Activated B cell treated with CpG ODN at 0.5 μM for 24 hours (primary cell): ENCODE measurements around the gene FNBP1. TPM values are rescaled to one million over a fixed set of nuclear protein-coding genes. Genes with fewer than 3 reads are reported as not detected.

Experiments
- ATAC-seq: fragments of 200-7000 bp; cut with Tn5 transposase; one replicate; pipeline ENCODE4 v1.10.0; 2021; ENCODE audit warnings: low read depth, mild to moderate bottlenecking, moderate library complexity
- CTCF ChIA-PET: fragments of 350-600 bp; sonication (Branson Sonifier 250); formaldehyde crosslinking; loops from one replicate; lab custom pipeline; 2021; ENCODE audit warnings: antibody characterized with exemption; lab: Charles Lee
- POLR2A ChIA-PET: fragments of 350-600 bp; sonication (Branson Sonifier 250); formaldehyde crosslinking; loops from one replicate; lab custom pipeline; 2021; ENCODE audit warnings: antibody characterized with exemption; lab: Charles Lee
- DNase-seq: peaks from one replicate; pipeline ENCODE4 v3.0.0; 2022
- H3K27ac Mint-ChIP-seq: one replicate; pipeline ENCODE4 v1.8.0; 2020; ENCODE audit warnings: mixed read lengths
- H3K27me3 Mint-ChIP-seq: one replicate; pipeline ENCODE4 v1.8.0; 2021; ENCODE audit warnings: mixed read lengths
- H3K36me3 Mint-ChIP-seq: one replicate; pipeline ENCODE4 v1.8.0; 2021; ENCODE audit warnings: low read depth, mixed read lengths
- H3K4me1 Mint-ChIP-seq: one replicate; pipeline ENCODE4 v1.8.0; 2021; ENCODE audit warnings: mixed read lengths
- H3K4me3 Mint-ChIP-seq: one replicate; pipeline ENCODE4 v1.8.0; 2020; ENCODE audit warnings: mild to moderate bottlenecking, mixed read lengths
- H3K9me3 Mint-ChIP-seq: one replicate; pipeline ENCODE4 v1.8.0; 2020; ENCODE audit warnings: mixed read lengths
- intact Hi-C: fragments of 100-400 bp; cut with micrococcal nuclease; formaldehyde crosslinking; loops from one replicate; pipeline ENCODE4 v1.15.1; 2024
- total RNA-seq: library from RNA; stranded (reverse); gene quantifications from 2 replicates; pipeline ENCODE4 v1.2.3, GENCODE V29; 2022
- TF ChIP-seq, protein P1 (sequence below): fragments of 200-600 bp; IDR thresholded peaks from one replicate; pipeline ENCODE4 v1.8.0; 2022; ENCODE audit warnings: antibody characterized with exemption, mild to moderate bottlenecking

FNBP1 gene
- total RNA-seq, 1 donor from 2014 or later: 501 TPM

DNA sequence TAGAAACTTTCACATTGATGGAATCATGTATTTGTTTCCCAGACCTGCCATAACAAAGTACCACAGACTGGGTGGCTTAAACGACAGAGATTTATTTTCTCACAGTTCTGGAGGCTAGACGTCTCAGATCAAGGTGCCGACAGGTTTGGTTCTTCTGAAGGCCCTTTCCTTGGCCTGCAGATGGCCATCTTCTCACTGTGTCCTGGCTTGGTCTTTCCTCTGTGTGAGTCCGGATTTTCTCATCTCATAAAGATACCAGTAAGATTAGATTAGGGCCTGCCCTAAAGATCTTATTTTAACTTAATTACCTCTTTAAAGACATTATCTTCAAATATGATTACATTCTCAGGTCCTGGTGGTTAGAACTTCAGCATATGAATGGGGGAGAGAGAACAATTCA is 201.9 kb downstream of the FNBP1 start:
- Mint-ChIP-seq H3K9me3 (no peaks in the 10 kb centered on the region), H3K4me3 (no peak overlapping the region), H3K27ac (no peak overlapping the region), H3K36me3 (peaks cover 2% of the 10 kb centered on the region), H3K4me1 (peaks cover 33% of the 10 kb centered on the region), H3K27me3 (no peaks in the 10 kb centered on the region)
- ChIA-PET CTCF (no interaction called here), POLR2A (no interaction called here)
- no peak for ATAC-seq
- no peak for DNase-seq
- TF ChIP-seq, protein P1, sequence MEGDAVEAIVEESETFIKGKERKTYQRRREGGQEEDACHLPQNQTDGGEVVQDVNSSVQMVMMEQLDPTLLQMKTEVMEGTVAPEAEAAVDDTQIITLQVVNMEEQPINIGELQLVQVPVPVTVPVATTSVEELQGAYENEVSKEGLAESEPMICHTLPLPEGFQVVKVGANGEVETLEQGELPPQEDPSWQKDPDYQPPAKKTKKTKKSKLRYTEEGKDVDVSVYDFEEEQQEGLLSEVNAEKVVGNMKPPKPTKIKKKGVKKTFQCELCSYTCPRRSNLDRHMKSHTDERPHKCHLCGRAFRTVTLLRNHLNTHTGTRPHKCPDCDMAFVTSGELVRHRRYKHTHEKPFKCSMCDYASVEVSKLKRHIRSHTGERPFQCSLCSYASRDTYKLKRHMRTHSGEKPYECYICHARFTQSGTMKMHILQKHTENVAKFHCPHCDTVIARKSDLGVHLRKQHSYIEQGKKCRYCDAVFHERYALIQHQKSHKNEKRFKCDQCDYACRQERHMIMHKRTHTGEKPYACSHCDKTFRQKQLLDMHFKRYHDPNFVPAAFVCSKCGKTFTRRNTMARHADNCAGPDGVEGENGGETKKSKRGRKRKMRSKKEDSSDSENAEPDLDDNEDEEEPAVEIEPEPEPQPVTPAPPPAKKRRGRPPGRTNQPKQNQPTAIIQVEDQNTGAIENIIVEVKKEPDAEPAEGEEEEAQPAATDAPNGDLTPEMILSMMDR: no peak
- intact Hi-C loops: no loop called here

DNA sequence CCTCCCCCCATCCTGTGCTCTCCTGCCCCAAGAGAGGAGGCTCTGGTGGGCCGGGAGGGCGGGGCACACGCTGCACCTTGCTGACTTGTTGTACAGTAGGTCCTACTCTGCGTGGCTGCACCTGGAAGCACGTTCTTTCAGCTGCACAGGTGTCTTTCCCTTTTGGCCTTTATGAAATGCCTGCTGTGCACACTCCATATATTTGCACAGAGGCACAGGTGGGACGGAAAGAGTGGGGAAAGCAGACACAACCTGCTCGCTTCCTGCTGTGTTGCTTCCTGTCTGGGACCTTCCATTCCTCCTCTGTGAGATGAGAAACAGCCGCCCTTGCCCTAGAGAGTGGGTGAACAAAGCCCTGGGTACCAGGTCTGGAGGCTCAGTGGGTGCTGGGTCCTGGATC is 203.0 kb downstream of the FNBP1 start:
- DNase-seq (no peak), ATAC-seq (no peak)
- Mint-ChIP-seq H3K36me3 (peaks cover 5% of the 10 kb centered on the region), H3K4me1 (peaks cover 32% of the 10 kb centered on the region), H3K9me3 (no peaks in the 10 kb centered on the region), H3K27ac (no peak overlapping the region), H3K4me3 (no peak overlapping the region), H3K27me3 (no peaks in the 10 kb centered on the region)
- TF ChIP-seq, protein P1: no peak
- intact Hi-C loops: no loop called here
- POLR2A ChIA-PET: no interaction called here
- CTCF ChIA-PET: no interaction called here

DNA sequence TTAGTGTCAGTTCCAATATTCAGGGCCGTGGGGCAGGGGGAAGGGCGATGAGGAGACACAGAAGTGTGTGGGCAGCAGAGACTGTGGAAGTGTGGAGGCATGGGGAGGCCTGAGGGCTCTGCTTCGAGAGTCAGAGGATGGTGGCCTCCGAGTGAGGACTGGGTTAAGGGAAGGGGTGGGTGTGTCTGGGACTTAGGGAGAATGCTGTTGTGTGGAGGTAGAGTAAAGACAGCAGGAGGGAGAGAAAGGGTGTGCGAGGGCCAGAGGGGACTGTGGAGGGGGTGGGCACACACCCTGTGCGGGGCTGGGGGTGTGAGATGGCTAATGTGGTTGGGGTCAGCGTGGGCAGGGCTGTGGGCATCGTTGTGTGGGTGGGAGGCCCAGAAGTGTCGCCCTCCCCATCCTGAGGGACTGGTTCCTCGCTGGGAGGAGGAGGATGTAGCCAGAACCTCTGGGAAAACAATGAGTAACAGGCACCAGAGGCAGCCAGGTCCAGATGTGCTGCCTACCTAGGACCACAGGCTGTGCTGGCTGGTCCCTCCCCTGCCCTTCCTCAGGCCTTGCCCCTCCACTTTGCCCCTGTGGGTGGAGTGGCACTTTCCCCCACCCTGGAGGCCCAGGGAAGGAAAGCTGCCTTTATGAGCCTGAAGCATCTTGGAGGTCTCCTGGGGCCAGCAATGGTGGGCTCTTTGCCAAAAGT is 203.5 kb downstream of the FNBP1 start:
- DNase-seq (no peak), ATAC-seq (no peak)
- H3K4me1 Mint-ChIP-seq: peaks cover 36% of the 10 kb centered on the region
- H3K36me3 Mint-ChIP-seq: peaks cover 8% of the 10 kb centered on the region
- no peak overlapping the region for H3K4me3 Mint-ChIP-seq
- TF ChIP-seq, protein P1: no peak
- no peaks in the 10 kb centered on the region for H3K9me3 Mint-ChIP-seq
- no peak overlapping the region for H3K27ac Mint-ChIP-seq
- H3K27me3 Mint-ChIP-seq: no peaks in the 10 kb centered on the region
- POLR2A ChIA-PET: interaction anchor here (0.6 kb wide), 1 partner anchor 86 kb away, joined by 8 read pairs; no protein-coding TSS in a partner anchor
- intact Hi-C loops: loop anchor here (5.0 kb wide), 1 partner anchor 203 kb away; the partner anchor contains the start of gene FNBP1
- CTCF ChIA-PET: no interaction called here

DNA sequence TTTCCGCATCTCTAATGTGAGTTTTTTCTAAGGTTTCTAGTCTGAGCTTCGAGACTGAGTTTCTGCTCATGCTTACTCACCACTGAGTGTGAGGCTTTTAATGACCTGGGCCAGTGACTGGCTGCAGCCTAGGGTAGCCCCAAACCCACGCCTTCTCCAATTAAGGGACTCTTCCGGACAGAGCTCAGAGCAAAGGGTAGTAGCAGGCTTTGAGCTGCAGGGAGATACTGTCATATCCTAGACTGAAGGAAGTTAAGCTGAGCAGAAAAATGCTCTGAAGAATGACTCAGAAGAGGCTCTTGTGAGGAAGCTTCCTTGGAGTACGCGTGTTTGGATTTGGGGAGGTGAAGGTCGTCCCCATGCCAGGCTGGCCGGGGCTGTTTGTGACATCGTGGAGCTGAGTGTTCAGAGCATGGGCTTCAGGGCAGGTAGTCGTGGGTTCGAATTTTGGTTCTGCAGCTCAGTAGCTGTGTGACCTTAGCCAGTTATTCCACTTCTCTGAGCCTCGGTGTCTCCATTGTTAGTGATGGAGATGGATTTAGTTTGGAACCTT is 204.2 kb downstream of the FNBP1 start:
- CTCF ChIA-PET: no interaction called here
- peaks cover 10% of the 10 kb centered on the region for H3K36me3 Mint-ChIP-seq

More for the DNA sequence above, 204.2 kb downstream of the FNBP1 start:
- DNase-seq: no peak
- ATAC-seq: no peak
- TF ChIP-seq, protein P1: no peak
- Mint-ChIP-seq H3K9me3 (no peaks in the 10 kb centered on the region), H3K4me3 (no peak overlapping the region), H3K4me1 (peaks cover 43% of the 10 kb centered on the region), H3K27ac (no peak overlapping the region), H3K27me3 (no peaks in the 10 kb centered on the region)
- POLR2A ChIA-PET: interaction anchor here (0.6 kb wide), 2 partner anchors 71 to 87 kb away, joined by 4 to 8 read pairs; no protein-coding TSS in a partner anchor
- intact Hi-C loops: loop anchor here (5.0 kb wide), 1 partner anchor 204 kb away; the partner anchor contains the start of gene FNBP1

Other genes with a start within 250 kb of the FNBP1 start
- 11.8 and 15.3 TPM in 2 replicates for gene TOR1B, start 240.0 kb downstream of the FNBP1 start, total RNA-seq
- gene TOR1A, start 219.1 kb downstream of the FNBP1 start, total RNA-seq: 28.5 and 29.5 TPM in 2 replicates
- gene C9orf78, start 207.9 kb downstream of the FNBP1 start, total RNA-seq: 34.1 and 42.7 TPM in 2 replicates
- gene USP20, start 207.7 kb downstream of the FNBP1 start, total RNA-seq: 28.1 and 31.6 TPM in 2 replicates
- gene GPR107, start 10.7 kb upstream of the FNBP1 start, total RNA-seq: 17.7 and 19.6 TPM in 2 replicates
- 0.24 and 0.59 TPM in 2 replicates for gene NCS1, start 129.2 kb upstream of the FNBP1 start, total RNA-seq
- gene HMCN2, start 222.6 kb upstream of the FNBP1 start, total RNA-seq: not detected in 2 replicates